NCI-H748 (cell line): ENCODE measurements around the gene C19orf85.
"Not testable (repeated sequence)": the region's sequence is repeated elsewhere in the genome, so short reads cannot be mapped to it uniquely, and the experiment has no call there.

Experiments used
- DNase-seq: peaks from one replicate; lab custom pipeline; 2025; ENCODE audit not compliant: unreplicated experiment; lab: John Stamatoyannopoulos, UW

The C19orf85 gene

DNA sequence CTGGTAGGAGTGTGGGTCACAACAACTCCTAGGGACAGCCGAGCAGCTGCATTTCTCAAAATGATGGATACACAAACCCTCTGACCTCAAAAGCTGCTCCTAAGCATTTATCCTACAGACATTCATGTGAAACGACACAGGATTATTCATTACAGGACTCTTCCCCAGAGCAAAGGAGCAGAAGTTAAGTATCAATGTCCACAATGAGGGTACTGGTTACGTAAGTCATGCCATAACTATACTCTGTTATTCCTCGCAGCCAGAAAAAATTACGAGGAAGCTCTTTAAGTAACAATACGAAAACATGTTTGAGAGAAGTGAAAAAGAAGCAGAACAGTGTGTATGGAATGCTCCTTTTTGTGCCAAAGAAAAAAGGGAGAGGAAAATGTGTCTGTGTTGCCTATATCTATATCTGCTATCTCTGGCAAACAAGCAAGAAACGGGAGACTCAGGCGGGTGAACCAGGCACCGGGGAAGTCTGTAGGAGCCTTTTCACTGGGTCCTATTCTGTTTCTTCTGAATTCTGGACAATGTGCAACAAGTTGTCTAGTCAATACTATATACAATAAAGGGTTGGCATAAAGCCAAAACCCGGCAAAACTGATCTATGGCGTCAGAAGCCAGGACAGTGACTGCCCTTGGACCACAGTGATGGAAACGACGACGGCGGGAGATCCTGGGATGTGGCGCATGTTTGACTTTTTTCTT, 4.4 kb downstream of the C19orf85 start:
- DNase-seq, result peak; percentile 68

DNA sequence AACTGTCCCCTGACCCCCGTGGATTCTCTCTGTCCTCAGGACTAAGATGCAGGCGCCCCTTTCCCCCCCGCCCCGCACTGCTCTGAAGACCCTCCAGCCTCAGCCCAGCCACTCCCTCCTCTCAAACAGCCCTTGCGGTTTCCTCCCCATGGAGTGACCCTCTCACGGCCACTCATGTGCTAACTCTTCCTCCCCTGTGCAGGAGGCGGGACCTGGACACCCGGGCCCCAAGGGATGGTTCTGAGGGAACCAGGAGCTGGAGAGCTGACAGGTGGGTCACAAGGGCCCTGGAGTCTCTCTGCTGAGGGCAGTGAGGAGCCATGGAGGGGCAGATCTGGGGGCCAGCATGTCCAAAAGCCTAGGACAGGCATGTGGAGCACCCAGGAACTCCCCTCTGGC, 5.0 kb downstream of the C19orf85 start:
- no peak for DNase-seq

DNA sequence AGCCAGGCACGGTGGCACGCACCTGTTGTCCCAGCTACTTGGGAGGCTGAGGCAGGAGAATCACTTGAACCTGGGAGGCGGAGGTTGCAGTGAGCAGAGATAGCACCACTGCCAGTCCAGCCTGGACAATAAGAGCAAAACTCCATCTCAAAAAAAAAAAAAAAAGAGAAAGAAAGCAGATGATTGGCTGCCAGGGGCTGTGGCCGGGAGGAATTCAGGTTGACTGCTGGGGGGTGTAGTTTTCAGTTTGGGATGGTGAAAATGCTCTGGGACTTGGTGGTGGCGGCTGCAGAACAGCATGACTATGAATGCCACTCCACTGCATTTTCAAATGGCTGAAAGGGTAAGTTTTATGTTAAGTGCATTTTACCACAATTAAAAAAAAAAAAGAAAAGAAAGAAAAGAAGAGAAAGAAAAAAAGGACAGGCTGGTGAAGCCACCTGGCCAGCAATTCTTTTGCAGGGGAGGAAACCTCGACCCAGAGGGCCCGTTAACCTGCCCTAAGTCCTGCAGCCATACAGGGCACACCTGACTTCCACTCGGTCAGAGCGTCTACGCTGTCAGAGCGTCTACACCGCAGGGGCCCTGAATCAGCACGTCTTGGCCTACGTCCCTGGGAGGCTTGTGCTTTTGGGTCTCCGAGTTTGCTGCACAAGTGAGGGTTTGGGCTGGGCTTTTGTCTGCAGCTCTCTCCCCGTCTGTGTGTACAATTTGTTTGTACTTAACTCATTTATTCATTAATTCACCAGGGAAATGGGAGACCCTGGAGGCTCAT, 6.7 kb downstream of the C19orf85 start:
- no peak for DNase-seq

DNA sequence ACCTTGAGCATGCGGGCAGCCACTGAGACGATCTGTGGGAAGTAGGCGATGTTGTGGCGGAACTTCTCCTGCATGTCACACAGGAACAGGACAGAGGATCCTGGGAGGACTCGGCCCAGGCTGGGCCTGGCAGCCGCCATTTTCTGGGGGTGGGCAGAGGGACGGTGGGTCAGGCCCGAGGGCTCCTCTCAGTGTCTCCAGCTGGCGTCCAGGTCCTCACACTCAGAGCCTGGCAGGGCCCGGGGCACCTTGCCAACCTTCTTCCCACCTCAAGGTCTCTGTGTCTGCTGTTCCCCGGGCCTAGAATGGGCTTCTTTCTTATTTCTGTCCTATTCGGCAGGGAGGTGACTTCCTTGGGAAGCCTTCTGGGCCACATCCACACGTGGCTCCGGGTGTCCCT, 8.2 kb downstream of the C19orf85 start:
- DNase-seq, result no peak

DNA sequence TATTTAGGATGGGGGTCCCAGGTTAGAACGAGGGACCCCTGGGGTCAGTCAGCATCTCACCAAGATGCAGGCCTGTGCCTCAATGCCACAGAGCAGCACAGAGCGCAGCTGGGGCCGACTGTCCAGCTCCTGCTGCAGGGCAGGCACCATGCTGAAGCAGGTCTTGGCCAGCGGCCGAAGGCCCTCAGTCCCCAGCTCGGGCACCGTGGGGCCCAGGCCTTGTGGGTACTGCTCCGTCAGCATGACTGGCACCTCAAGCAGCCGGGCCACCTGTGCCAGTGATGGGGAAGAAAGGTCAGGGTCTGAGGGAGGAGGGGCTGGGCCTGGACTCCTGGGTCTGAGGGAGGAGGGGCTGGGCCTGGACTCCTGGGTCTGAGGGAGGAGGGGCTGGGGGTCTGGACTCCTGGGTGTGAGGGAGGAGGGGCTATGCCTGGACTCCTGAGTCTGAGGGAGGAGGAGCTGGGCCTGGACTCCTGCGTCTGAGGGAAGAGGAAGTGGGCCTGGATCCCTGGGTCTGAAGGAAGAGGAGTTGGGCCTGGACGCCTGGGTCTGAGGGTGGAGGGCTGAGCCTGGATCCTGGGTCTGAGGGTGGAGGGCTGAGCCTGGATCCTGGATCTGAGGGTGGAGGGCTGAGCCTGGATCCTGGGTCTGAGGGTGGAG, 8.8 kb downstream of the C19orf85 start:
- no peak for DNase-seq

- peak; percentile 74 for DNase-seq
These were observed 9.7 kb downstream of the C19orf85 start for GRCh38 chr19:55454787-55455243.

DNA sequence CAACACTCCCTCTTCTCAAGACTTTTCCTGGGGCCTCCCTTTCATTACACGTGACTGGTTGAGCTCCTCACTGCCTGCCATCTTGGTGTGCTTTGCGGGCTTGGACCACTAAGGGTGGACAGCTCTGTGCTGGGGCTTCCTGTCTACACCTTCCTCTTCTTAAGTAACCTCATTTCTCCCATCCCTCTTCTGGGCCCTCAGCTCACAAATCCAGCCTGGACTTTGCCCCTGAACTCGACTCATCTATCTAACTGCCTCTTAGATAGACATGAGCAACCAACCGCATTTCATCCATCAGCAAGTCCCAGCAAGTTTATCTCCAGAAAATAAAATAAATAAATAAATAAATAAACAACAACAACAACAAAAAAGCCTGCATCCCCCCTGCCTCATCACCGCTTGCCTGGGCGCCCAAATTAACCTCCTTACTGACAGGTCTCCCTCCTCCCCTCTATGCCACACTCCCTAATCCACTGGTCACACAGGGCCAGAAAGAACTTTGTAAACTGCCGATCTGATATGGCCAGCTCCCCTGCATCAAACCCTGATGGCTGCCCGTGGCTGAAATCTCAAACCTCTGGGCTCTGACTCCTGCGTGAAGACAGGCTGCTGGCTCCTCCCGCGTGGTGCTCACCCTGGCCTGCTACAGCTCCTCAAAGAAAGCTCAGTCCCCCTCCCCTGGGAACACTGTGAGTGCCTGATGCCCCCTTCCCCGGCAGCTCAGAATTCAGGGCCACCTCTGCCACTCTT, 10.9 kb downstream of the C19orf85 start:
- no peak for DNase-seq

DNA sequence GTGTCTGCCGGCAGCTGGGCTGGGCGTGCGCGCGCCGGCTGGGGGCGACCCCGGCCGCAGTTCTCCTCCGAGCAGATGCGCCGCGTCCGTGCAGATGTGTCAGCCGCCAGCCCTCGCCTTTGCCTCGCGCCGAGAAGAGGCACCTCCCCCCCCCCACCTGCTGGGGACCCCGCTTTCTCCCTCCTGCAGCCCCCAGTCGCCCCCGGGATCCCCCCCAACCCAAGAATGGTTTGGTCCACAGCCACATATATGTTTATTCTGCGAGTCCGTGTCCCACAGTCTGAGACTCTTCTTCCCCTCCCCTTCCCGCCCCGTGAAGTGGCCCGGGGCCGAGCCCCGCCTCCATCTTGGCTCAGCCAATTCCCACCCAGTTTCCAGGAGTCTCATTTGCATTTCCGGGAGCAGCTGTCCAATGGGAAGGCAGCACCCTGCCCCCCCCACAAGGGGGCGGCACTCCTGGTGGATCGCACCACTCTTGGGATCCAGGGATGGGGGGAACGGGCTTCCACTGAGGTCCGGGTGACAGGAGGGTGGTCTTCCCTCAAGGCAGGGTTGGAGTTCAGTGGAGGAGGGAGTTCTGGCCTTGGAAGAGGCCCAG, 11.7 kb downstream of the C19orf85 start:
- DNase-seq, result peak; percentile 99

DNA sequence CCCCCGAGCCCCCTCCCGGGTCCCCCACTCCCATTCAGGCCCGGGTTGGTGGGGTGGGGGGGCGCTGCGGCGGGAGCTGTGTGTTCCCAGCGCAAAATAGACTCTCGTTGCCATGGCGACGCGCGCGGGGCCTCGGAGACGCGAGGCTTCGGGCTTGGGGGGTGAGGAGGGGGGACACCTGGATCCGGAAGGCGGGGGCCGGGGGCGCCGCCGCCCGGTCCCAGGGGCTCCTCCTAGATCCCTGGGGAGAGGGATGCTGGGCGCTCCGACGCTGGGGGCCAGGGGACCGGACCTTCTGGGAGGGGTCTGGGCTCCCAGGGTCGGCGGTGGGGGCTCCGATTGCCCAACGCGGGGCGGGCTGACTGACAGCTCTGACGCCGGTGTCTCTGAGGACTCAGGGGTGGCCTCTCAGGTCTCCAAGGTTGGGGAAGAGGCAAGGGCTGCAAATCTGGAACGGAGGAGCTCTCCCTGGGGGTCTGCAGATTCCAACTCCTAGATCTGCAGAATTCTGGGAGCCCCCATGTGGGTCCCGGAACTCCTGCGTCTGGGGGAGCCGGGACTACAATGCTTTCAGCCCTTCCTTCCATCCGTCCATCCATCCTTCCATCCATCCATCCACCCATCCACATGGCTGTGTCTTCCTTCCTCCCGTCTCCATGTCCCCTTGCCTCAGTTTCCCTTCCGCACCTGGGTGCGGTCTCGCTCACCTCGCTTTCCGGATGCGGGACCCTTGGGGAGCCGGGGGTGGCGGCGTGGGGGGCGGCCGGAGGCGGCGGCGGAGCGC, 12.4 kb downstream of the C19orf85 start:
- DNase-seq, result peak; percentile 78

DNA sequence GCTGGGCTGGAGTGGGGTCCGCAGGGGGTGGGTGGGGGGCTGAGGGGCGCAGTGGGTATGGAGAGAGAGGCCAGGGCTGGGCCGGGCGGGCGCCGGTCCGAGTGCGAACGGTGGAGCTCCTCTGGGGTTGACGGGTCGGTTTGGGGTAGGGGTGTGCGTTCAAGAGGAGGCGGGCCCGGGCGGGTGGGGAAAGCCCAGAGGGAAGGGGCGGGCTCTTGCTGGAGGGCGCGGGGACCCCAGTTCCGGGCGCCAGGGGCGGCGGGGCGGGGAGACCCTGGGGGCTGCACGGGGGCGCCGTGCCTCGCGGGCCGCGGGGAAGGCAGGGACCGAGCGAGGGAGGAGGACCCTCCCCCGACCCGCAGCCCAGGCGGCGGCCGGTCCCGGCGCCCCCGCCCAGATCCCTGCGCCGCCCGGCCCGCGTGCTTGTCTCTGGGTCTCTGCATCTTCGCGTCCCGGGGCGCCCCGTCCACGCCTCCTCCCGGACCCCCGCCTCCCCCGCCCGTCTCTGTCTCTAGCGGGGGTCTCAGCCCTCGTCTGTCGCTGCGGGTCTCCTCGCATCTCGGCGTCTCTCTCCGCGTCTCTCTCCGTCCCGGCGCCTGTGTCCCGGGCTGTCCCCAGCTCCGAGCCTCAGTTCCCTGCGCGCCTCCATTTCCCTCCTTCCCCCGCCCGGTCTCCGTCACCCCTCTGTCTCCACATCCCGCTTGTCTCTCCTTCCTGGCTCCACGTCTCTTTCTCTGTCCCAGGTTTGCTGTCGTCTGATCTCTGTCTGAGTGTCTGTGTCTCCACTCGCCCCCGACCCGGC, 13.2 kb downstream of the C19orf85 start:
- no peak for DNase-seq

DNA sequence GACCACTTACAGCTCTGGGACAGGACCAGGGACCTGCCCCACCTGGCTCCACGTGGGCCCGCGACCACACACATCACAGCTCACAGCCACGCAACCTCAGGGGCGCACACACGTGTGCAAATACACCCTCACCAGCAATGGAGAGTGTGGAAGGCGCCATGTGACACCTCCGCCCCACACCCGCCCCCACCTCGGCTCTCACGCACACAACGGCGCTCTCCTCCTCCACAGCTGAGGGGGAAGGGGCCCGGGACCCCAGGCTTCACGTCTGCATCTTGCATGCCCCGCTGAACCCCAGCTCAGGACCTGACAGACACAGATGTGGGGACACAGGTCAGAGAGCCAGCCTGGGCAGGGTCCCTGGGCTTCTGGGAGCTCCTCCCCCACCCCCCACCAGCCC, 15.1 kb downstream of the C19orf85 start:
- no peak for DNase-seq

DNA sequence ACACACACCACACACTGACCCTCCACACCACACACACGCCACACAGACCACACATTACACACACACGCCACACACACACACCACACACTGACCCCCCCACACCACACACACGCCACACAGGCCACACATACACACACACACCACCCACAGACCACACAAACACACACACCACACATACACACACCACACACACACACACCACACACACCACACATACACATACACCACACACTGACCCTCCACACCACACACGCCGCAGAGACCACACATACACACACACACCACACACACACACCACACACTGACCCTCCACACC, 16.4 kb downstream of the C19orf85 start:
- DNase-seq, result not testable (repeated sequence)

DNA sequence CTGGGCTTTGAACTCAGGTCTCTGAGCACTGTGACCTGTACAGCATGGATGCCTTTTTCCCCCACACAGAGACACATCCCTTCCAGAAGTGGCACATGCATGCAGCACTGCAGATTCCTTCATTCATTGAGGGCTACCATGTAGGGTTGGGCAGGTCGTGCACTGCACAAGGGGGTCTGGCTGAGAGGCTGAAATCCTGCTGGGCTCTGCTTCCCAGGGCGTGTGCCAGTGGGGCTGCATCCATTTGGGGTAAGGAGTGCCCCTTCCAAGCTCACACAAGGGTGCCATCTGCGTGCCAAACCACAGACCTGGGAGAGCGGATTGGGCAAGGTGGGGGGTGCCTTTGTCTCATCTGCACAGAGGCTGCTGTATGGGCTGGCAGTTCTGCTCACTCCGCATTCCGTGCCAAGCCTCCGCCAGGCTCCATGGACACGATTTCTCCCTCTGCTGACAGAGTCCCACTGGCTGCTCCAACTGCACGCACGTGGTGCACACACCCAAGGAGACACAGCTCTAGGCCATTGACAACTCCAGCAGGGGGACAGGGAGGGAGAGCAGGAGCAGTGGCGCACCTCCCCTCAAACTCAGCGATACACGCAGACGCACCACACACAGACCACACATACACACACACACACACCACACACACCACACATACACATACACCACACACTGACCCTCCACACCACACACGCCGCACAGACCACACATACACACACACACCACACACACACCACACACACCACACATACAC, 17.0 kb downstream of the C19orf85 start:
- peak; percentile 80 for DNase-seq

GRCh38 chr19:55446060-55446459, 18.5 kb downstream of the C19orf85 start:
- no peak for DNase-seq

DNA sequence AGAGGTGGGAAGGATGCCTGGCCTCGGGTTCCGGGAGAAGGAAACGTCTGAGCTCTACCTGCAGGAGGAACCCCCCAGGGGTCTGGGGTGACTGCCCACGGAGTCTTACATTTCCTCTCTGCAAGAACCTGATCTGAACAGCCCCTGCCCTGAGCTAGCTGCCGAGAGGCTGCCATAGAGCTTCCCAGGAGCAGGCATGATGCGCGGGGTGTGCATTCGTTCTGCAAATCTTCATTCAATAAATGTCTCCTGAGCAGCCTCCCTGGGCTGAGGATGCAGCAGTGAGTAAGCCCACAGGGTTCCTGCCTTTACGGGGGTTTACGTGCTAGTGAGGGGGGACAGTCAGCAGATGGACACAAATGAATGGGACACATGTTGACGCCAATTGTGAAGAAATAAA, 19.9 kb downstream of the C19orf85 start:
- no peak for DNase-seq

DNA sequence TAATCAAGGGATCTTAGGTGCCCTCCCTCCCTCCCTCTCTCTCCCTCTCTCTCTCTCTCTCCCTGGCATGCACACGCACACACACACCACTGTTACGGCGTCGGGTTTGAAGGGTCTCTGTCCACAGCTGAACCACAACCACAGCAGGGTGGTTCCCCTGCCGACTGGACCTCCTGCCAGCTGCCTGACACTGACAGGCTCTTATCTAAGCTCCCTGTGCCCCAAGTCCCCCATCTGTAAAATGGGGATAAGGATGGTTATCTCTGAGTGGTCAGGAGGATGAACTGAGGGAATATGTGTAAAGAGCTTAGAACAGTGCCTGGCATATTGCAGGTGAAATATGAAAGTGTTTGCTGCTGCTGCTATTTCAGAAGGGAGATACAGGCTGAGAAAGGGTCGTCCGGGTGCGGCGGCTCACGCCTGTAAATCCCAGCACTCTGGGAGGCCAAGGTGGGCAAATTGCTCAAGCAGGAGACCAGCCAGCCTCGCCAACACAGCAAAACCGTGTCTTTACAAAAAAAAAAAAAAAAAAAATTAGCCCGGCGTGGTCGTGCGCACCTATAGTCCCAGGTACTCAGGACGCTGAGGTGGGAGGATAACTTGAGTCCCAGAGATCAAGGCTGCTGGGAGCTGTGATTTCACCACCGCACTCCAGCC, 20.6 kb downstream of the C19orf85 start:
- no peak for DNase-seq

- peak; percentile 75 for DNase-seq
These were observed 21.3 kb downstream of the C19orf85 start, which contains the start of gene SHISA7 for GRCh38 chr19:55443045-55443823. Gene SHISA7, minus strand, starts transcription at chr19:55443300. Its CDS starts 437 bp downstream, at chr19:55442863.
